Neural cell (in vitro differentiated cells): ENCODE data around the gene BPTF. TPM values are rescaled to one million over a fixed set of nuclear protein-coding genes. Genes with fewer than 3 reads are reported as not detected.

ENCODE experiments used
- H2AFZ ChIP-seq: fragments of 200-600, 300-800 bp; sonication (generic), shearing (Covaris generic); 2 replicates; pipeline ENCODE4 v1.6.0; 2014; ENCODE audit warnings: low read depth, mild to moderate bottlenecking, antibody characterized with exemption, low read length, moderate library complexity
- H3F3A ChIP-seq: fragments of 200-600 bp; shearing (Covaris generic); 2 replicates; pipeline ENCODE4 v1.6.1; 2016; ENCODE audit warnings: mild to moderate bottlenecking, moderate library complexity, mixed read lengths, antibody characterized with exemption, low read length; ENCODE audit not compliant: insufficient read depth, poor library complexity, severe bottlenecking
- H3K27ac ChIP-seq: fragments of 200-600, 300-800 bp; sonication (generic), shearing (Covaris generic); 2 replicates; pipeline ENCODE4 v1.5.1; 2014; ENCODE audit warnings: mild to moderate bottlenecking, low read length, moderate library complexity
- H3K27me3 ChIP-seq: fragments of 300-800, 200-600 bp; sonication (generic), shearing (Covaris generic); 2 replicates; pipeline ENCODE4 v1.6.0; 2014; ENCODE audit warnings: mild to moderate bottlenecking, low read depth, low read length, moderate library complexity; ENCODE audit not compliant: insufficient read depth
- H3K36me3 ChIP-seq: fragments of 300-800, 200-600 bp; sonication (generic), shearing (Covaris generic); 2 replicates; pipeline ENCODE4 v1.5.1; 2014; ENCODE audit warnings: mild to moderate bottlenecking, antibody characterized with exemption, low read length, moderate library complexity; ENCODE audit not compliant: insufficient read depth
- H3K4me2 ChIP-seq: fragments of 300-800, 200-600 bp; sonication (generic), shearing (Covaris generic); 2 replicates; pipeline ENCODE4 v1.6.0; 2014; ENCODE audit warnings: mild to moderate bottlenecking, low read length
- H3K4me3 ChIP-seq: fragments of 300-800, 200-600 bp; sonication (generic), shearing (Covaris generic); 2 replicates; pipeline ENCODE4 v1.5.1; 2014; ENCODE audit warnings: mild to moderate bottlenecking, low read length, moderate library complexity
- H3K79me2 ChIP-seq: fragments of 200-600 bp; shearing (Covaris generic); replicated peaks from 2 replicates; pipeline ENCODE4 v1.6.0; 2014; ENCODE audit warnings: mild to moderate bottlenecking, low read length, moderate library complexity; ENCODE audit not compliant: insufficient read depth
- H3K9ac ChIP-seq: fragments of 300-800, 200-600 bp; sonication (generic), shearing (Covaris generic); 2 replicates; pipeline ENCODE4 v1.6.1; 2016; ENCODE audit warnings: mild to moderate bottlenecking, low read length, mixed read lengths
- H3K9me2 ChIP-seq: fragments of 200-600 bp; shearing (Covaris generic); 2 replicates; pipeline ENCODE4 v1.6.1; 2016; ENCODE audit warnings: mild to moderate bottlenecking, low read length, mixed read lengths; ENCODE audit not compliant: insufficient read depth
- H3K9me3 ChIP-seq: fragments of 200-600, 300-800 bp; sonication (generic), shearing (Covaris generic); 2 replicates; pipeline ENCODE4 v1.6.1; 2016; ENCODE audit warnings: mild to moderate bottlenecking, mixed run types, low read length, moderate library complexity, mixed read lengths
- H4K20me1 ChIP-seq: fragments of 200-600 bp; shearing (Covaris generic); 2 replicates; pipeline ENCODE4 v1.6.1; 2016; ENCODE audit warnings: mild to moderate bottlenecking, mixed run types; ENCODE audit not compliant: insufficient read depth
- CTCF ChIP-seq: fragments of 450-650 bp; IDR thresholded peaks from 2 replicates; pipeline ENCODE4 v1.5.1; 2014; ENCODE audit warnings: antibody characterized with exemption, mild to moderate bottlenecking, moderate library complexity; ENCODE audit not compliant: poor library complexity, severe bottlenecking
- EP300 ChIP-seq: fragments of 450-650 bp; conservative IDR thresholded peaks from 2 replicates; pipeline ENCODE4 v1.6.1; 2014; ENCODE audit warnings: antibody characterized with exemption, mild to moderate bottlenecking, moderate library complexity; ENCODE audit not compliant: poor library complexity, severe bottlenecking
- EZH2 ChIP-seq: fragments of 200-600, 300-800 bp; shearing (Covaris generic), sonication (generic); IDR thresholded peaks from 2 replicates; pipeline ENCODE4 v1.6.1; 2014; ENCODE audit warnings: antibody characterized with exemption, low read length, borderline replicate concordance, mild to moderate bottlenecking; ENCODE audit not compliant: insufficient read depth, poor library complexity, severe bottlenecking
- POLR2AphosphoS5 ChIP-seq: IDR thresholded peaks from 2 replicates; pipeline ENCODE4 v1.6.1; 2012
- RAD21 ChIP-seq: fragments of 450-650 bp; conservative IDR thresholded peaks from 2 replicates; pipeline ENCODE4 v1.6.1; 2014; ENCODE audit warnings: antibody characterized with exemption, mild to moderate bottlenecking, moderate library complexity
- REST ChIP-seq: IDR thresholded peaks from 2 replicates; pipeline ENCODE4 v1.6.1; 2012; ENCODE audit warnings: borderline replicate concordance
- SMC3 ChIP-seq: fragments of 450-650 bp; conservative IDR thresholded peaks from 2 replicates; pipeline ENCODE4 v1.6.1; 2014; ENCODE audit warnings: antibody characterized with exemption, mild to moderate bottlenecking, moderate library complexity; ENCODE audit not compliant: poor library complexity
- TAF1 ChIP-seq: IDR thresholded peaks from 2 replicates; pipeline ENCODE4 v1.6.1; 2012; ENCODE audit warnings: low read depth
- polyA plus RNA-seq: library from polyadenylated mRNA; depleted of rRNA; stranded (reverse); fragments of >200 nt; gene quantifications from 2 replicates; pipeline ENCODE4 v1.2.3, GENCODE V29; 2014

Gene BPTF
- polyA plus RNA-seq, 1 donor from 2014 or later = 46.7 TPM

- no peaks in the 10 kb centered on the region for H3K27me3 ChIP-seq
- H3F3A ChIP-seq = no peaks in the 10 kb centered on the region
- no peak overlapping the region for H3K4me2 ChIP-seq
- H3K4me3 ChIP-seq = no peak overlapping the region
- H3K36me3 ChIP-seq = no peaks in the 10 kb centered on the region
- TF ChIP-seq POLR2AphosphoS5 (no peak), EP300 (no peak), TAF1 (no peak), EZH2 (no peak), REST (no peak), SMC3 (no peak), CTCF (no peak), RAD21 (no peak)
- H3K9ac ChIP-seq = no peak overlapping the region
- H3K79me2 ChIP-seq = no peaks in the 10 kb centered on the region
- H4K20me1 ChIP-seq = no peaks in the 10 kb centered on the region
- H3K9me3 ChIP-seq = no peaks in the 10 kb centered on the region
- H3K27ac ChIP-seq = no peak overlapping the region
- no peak overlapping the region for H2AFZ ChIP-seq
- no peaks in the 10 kb centered on the region for H3K9me2 ChIP-seq
These were observed 156.8 kb downstream of the BPTF start for GRCh38 chr17:67982034-67982640.

GRCh38 chr17:67982686-67983382, 157.5 kb downstream of the BPTF start:
- no peak overlapping the region for H3K4me2 ChIP-seq
- no peak overlapping the region for H3K4me3 ChIP-seq
- H3K9me2 ChIP-seq = no peaks in the 10 kb centered on the region
- H3K36me3 ChIP-seq = no peaks in the 10 kb centered on the region
- H3K9ac ChIP-seq = no peak overlapping the region
- no peaks in the 10 kb centered on the region for H3K27me3 ChIP-seq
- no peaks in the 10 kb centered on the region for H3F3A ChIP-seq
- H3K79me2 ChIP-seq = no peaks in the 10 kb centered on the region
- H4K20me1 ChIP-seq = no peaks in the 10 kb centered on the region
- no peak for TF ChIP-seq TAF1
- TF ChIP-seq POLR2AphosphoS5 = no peak
- H2AFZ ChIP-seq = no peak overlapping the region
- no peaks in the 10 kb centered on the region for H3K9me3 ChIP-seq
- H3K27ac ChIP-seq = no peak overlapping the region

- H4K20me1 ChIP-seq = no peaks in the 10 kb centered on the region
- no peaks in the 10 kb centered on the region for H3K27me3 ChIP-seq
- TF ChIP-seq RAD21 = no peak
- H3K9me3 ChIP-seq = no peaks in the 10 kb centered on the region
- no peaks in the 10 kb centered on the region for H3F3A ChIP-seq
- no peak overlapping the region for H3K27ac ChIP-seq
- H3K79me2 ChIP-seq = no peaks in the 10 kb centered on the region
- H3K9ac ChIP-seq = no peak overlapping the region
- H3K36me3 ChIP-seq = no peaks in the 10 kb centered on the region
- no peak overlapping the region for H3K4me3 ChIP-seq
- no peak overlapping the region for H2AFZ ChIP-seq
- no peaks in the 10 kb centered on the region for H3K9me2 ChIP-seq
- H3K4me2 ChIP-seq = no peak overlapping the region
These were observed 158.0 kb downstream of the BPTF start for GRCh38 chr17:67983383-67983688.
